B cell (primary cell): ENCODE data around the gene PPP2R3A. TPM values are rescaled to one million over a fixed set of nuclear protein-coding genes. Genes with fewer than 3 reads are reported as not detected.
"Not testable (repeated sequence)": the region's sequence is repeated elsewhere in the genome, so short reads cannot be mapped to it uniquely, and the experiment has no call there.

Experiments
- ATAC-seq: fragments of 200-7000 bp; cut with Tn5 transposase; one replicate; pipeline ENCODE4 v1.10.0; 2021; ENCODE audit warnings: low read depth, mild to moderate bottlenecking, moderate number of reproducible peaks, moderate library complexity
- CTCF ChIA-PET: fragments of 350-600 bp; sonication (Branson Sonifier 250); formaldehyde crosslinking; loops from one replicate; lab custom pipeline; 2021; ENCODE audit warnings: antibody characterized with exemption, inconsistent platforms; lab: Charles Lee
- POLR2A ChIA-PET: fragments of 350-600 bp; sonication (Branson Sonifier 250); formaldehyde crosslinking; loops from one replicate; lab custom pipeline; 2021; ENCODE audit warnings: antibody characterized with exemption; lab: Charles Lee
- DNase-seq: peaks from one replicate; pipeline ENCODE4 v3.0.0; 2013
- H2AFZ ChIP-seq: 2 replicates; pipeline ENCODE4 v1.6.1; 2012; ENCODE audit warnings: mild to moderate bottlenecking, low read depth, low read length; ENCODE audit not compliant: insufficient read depth, poor library complexity, severe bottlenecking
- H3K27ac ChIP-seq, 2 donors: 1 replicate in 1 of 2; 2 replicates in 1 of 2; pipeline ENCODE4 v1.5.1; 2012 to 2013; ENCODE audit warnings: low read length in 2 of 2, mild to moderate bottlenecking in 2 of 2, moderate library complexity in 1 of 2
- H3K27me3 ChIP-seq, 4 experiments: fragments of 200-600 bp in 1 of 4; sonication (generic) in 1 of 4; replicated peaks in 1 of 4; 1 replicate in 2 of 4; 2 replicates in 2 of 4; pipeline versions ENCODE4 v1.6.1 to v1.7.0; 2013 to 2016; ENCODE audit warnings: low read length in 3 of 4, mild to moderate bottlenecking in 2 of 4, mixed read lengths in 1 of 4, moderate library complexity in 1 of 4; ENCODE audit not compliant: insufficient read depth in 4 of 4, control insufficient read depth in 3 of 4; ENCODE audit errors: control extremely low read depth in 1 of 4
- H3K36me3 ChIP-seq, 2 experiments: replicated peaks in 1 of 2; 1 replicate in 1 of 2; 2 replicates in 1 of 2; pipeline versions ENCODE4 v1.6.1 to v1.7.1; 2013; ENCODE audit warnings: low read length in 1 of 2; ENCODE audit not compliant: insufficient read depth in 2 of 2, control insufficient read depth in 1 of 2; ENCODE audit errors: control extremely low read depth in 1 of 2, extremely low read depth in 1 of 2
- H3K4me1 ChIP-seq, 2 donors: fragments of 200-600 bp in 1 of 2; sonication (generic) in 1 of 2; 1 replicate in 1 of 2; 2 replicates in 1 of 2; pipeline versions ENCODE4 v1.5.1 to v1.6.1; 2013 to 2017; ENCODE audit warnings: low read length in 2 of 2; ENCODE audit not compliant: control insufficient read depth in 2 of 2, insufficient read depth in 2 of 2
- H3K4me2 ChIP-seq: replicated peaks from 2 replicates; pipeline ENCODE3; 2012; ENCODE audit warnings: mild to moderate bottlenecking, low read depth, low read length; ENCODE audit not compliant: poor library complexity, severe bottlenecking
- H3K4me3 ChIP-seq, 5 experiments: fragments of 200-600 bp in 1 of 5; sonication (generic) in 1 of 5; 1 replicate in 3 of 5; 2 replicates in 2 of 5; pipeline versions ENCODE4 v1.5.1 to v1.7.0; 2011 to 2016; ENCODE audit warnings: low read length in 4 of 5, mild to moderate bottlenecking in 4 of 5, low read depth in 2 of 5, control low read depth in 1 of 5, moderate library complexity in 1 of 5; ENCODE audit not compliant: insufficient read depth in 1 of 5; ENCODE audit errors: control extremely low read depth in 1 of 5, extremely low read depth in 1 of 5
- H3K79me2 ChIP-seq: fragments of 200-600 bp; sonication (generic); one replicate; pipeline ENCODE4 v1.6.0; 2016; ENCODE audit warnings: low read length; ENCODE audit not compliant: control insufficient read depth, insufficient read depth
- H3K9ac ChIP-seq: fragments of 200-600 bp; sonication (generic); 2 replicates; pipeline ENCODE4 v1.6.1; 2017; ENCODE audit warnings: mild to moderate bottlenecking, low read length, moderate library complexity
- H3K9me3 ChIP-seq, 3 donors: one replicate each; pipeline versions ENCODE4 v1.6.1 to v1.7.1; 2013; ENCODE audit warnings: low read length in 2 of 3; ENCODE audit not compliant: control insufficient read depth in 2 of 3, insufficient read depth in 1 of 3; ENCODE audit errors: control extremely low read depth in 1 of 3
- H4K20me1 ChIP-seq: 2 replicates; pipeline ENCODE4 v1.6.0; 2012; ENCODE audit warnings: mild to moderate bottlenecking, low read length; ENCODE audit not compliant: insufficient read depth, control insufficient read depth, poor library complexity, severe bottlenecking
- H3K27ac Mint-ChIP-seq: one replicate; pipeline ENCODE4 v1.8.0; 2021; ENCODE audit warnings: mixed read lengths
- H3K27me3 Mint-ChIP-seq: one replicate; pipeline ENCODE4 v1.8.0; 2021; ENCODE audit warnings: mixed read lengths
- H3K4me1 Mint-ChIP-seq: one replicate; pipeline ENCODE4 v1.8.0; 2021; ENCODE audit warnings: mixed read lengths
- H3K4me3 Mint-ChIP-seq: one replicate; pipeline ENCODE4 v1.8.0; 2021; ENCODE audit warnings: mixed read lengths
- H3K9me3 Mint-ChIP-seq: one replicate; pipeline ENCODE4 v1.8.0; 2022; ENCODE audit warnings: mixed read lengths; ENCODE audit not compliant: insufficient read depth
- EZH2 ChIP-seq: IDR thresholded peaks from 2 replicates; pipeline ENCODE4 v1.6.1; 2012; ENCODE audit warnings: borderline replicate concordance, low read depth, mild to moderate bottlenecking, moderate library complexity, low read length; ENCODE audit not compliant: insufficient read depth, poor library complexity, severe bottlenecking
- whole genome bisulfite sequencing: methylation state at CpG from one replicate; pipeline ENCODE4 v1.1.5; 2013; ENCODE audit warnings: missing lambda C conversion rate; ENCODE audit not compliant: insufficient coverage; 5-methylcytosine and 5-hydroxymethylcytosine counted together
- intact Hi-C: fragments of 100-400 bp; cut with micrococcal nuclease; formaldehyde crosslinking; loops from one replicate; pipeline ENCODE4 v1.10.0; 2022
- polyA plus RNA-seq: library from polyadenylated mRNA; depleted of rRNA; stranded (reverse); fragments of >200 nt; gene quantifications from 2 replicates; pipeline ENCODE4 v1.2.3, GENCODE V29; 2012
- total RNA-seq, 2 donors: library from RNA; stranded (reverse); fragments of 120-200 nt in 1 of 2; gene quantifications; 1 replicate in 1 of 2; 2 replicates in 1 of 2; pipeline versions ENCODE4 v1.2.3 to v1.2.4, GENCODE V29; 2013 to 2022

Gene PPP2R3A
- total and polyA plus RNA-seq, 2 donors (not counting 1 experiment from before 2014, with no cell fraction given) = 0.03 to 0.22 TPM

DNA sequence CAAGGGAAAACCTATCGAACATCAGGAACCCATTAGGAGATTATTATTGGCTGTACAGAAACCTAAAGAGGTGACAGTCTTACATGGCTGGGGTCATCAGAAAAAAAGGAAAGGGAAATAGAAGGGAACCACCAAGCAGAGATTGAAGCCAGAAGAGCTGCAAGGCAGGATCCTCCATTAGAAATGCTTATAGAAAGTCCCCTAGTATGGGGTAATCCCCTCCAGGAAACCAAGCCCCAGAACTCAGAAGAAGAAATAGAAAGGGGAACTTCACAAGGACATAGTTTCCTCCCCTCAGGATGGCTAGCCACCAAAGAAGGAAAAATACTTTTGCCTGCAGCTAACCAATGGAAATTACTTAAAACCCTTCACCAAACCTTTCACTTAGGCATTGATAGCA is 27.8 kb upstream of the PPP2R3A start:
- CTCF ChIA-PET, H3K27me3 ChIP-seq, H2AFZ ChIP-seq, H3K4me1 Mint-ChIP-seq, H3K27me3 Mint-ChIP-seq, H3K36me3 ChIP-seq, H3K9me3 Mint-ChIP-seq, H3K9me3 ChIP-seq, H3K4me2 ChIP-seq, H3K27ac ChIP-seq, ATAC-seq, DNase-seq, H4K20me1 ChIP-seq, H3K79me2 ChIP-seq, H3K4me3 ChIP-seq, H3K27ac Mint-ChIP-seq, H3K4me1 ChIP-seq, POLR2A ChIA-PET, H3K4me3 Mint-ChIP-seq, H3K9ac ChIP-seq, intact Hi-C loops: not testable (repeated sequence)
- no CpG with 5 or more reads among the region's 1 CpG for WGBS

DNA sequence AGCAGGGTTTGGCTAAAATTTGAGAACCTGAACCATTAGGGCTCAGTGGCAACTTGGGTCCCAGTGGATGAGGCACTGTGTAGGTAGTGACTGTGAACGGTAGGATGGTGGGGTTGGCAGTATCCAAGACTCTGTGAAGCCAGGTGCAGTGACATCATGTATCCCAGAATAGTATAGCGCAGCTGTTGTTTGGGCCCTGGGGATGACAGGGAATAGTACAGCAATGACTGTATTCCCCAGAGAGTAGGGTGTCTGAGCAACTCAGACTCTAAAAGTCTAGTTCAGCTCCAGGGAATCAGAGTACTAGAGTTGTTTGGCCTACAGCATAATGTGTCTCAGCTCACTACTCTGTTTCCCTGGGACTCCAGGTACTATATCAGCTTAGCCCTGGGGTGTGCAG is 20.7 kb upstream of the PPP2R3A start:
- DNase-seq = no peak
- H3K27me3 ChIP-seq = peaks cover 0 to 11% (median 4%) of the 10 kb centered on the region in 4 experiments
- no peak overlapping the region for H3K4me2 ChIP-seq
- no peak overlapping the region for H3K4me3 ChIP-seq
- ChIA-PET POLR2A (no interaction called here), CTCF (no interaction called here)
- H3K4me1 ChIP-seq = no peaks in the 10 kb centered on the region
- 25% methylated on average over 2 of the region's 2 CpGs for WGBS
- H3K27ac ChIP-seq = no peak overlapping the region
- no peak overlapping the region for H2AFZ ChIP-seq
- peaks cover 13% of the 10 kb centered on the region for H3K27me3 Mint-ChIP-seq
- no peak overlapping the region for H3K27ac Mint-ChIP-seq
- H3K4me1 Mint-ChIP-seq = no peaks in the 10 kb centered on the region
- H4K20me1 ChIP-seq = no peaks in the 10 kb centered on the region
- no peak for TF ChIP-seq EZH2
- H3K9ac ChIP-seq = no peak overlapping the region
- no peaks in the 10 kb centered on the region for H3K36me3 ChIP-seq
- intact Hi-C loops = no loop called here
- H3K79me2 ChIP-seq = no peaks in the 10 kb centered on the region
- H3K9me3 ChIP-seq = peaks cover 0 to 3% (median 0%) of the 10 kb centered on the region in 3 donors
- no peak for ATAC-seq
- no peaks in the 10 kb centered on the region for H3K9me3 Mint-ChIP-seq
- no peak overlapping the region for H3K4me3 Mint-ChIP-seq
